AG04450 (cell line): ENCODE data around the gene CRADD. TPM values are rescaled to one million over a fixed set of nuclear protein-coding genes. Genes with fewer than 3 reads are reported as not detected.

Experiments
- CTCF ChIA-PET: fragments of 300-600, 350-600 bp; formaldehyde crosslinking; extraction: SDS; loops from one replicate; lab custom pipeline; 2022; ENCODE audit warnings: antibody characterized with exemption, inconsistent platforms; lab: Charles Lee
- POLR2A ChIA-PET: fragments of 350-600 bp; formaldehyde crosslinking; extraction: SDS; loops from one replicate; lab custom pipeline; 2021; ENCODE audit warnings: antibody characterized with exemption, inconsistent platforms; lab: Yijun Ruan, JAX
- DNase-seq: peaks from one replicate; pipeline ENCODE4 v3.0.0-alpha.2; 2011; ENCODE audit warnings: low read depth, low spot score
- H3K27ac ChIP-seq: one replicate; pipeline ENCODE4 v1.5.1; 2012; ENCODE audit warnings: low read depth, low read length, control low read depth
- H3K27me3 ChIP-seq: one replicate; pipeline ENCODE4 v1.6.0; 2012; ENCODE audit warnings: low read length; ENCODE audit not compliant: control insufficient read depth, insufficient read depth
- H3K4me3 ChIP-seq: 2 replicates; pipeline ENCODE4 v1.5.1; 2011; ENCODE audit warnings: mild to moderate bottlenecking, low read depth, low read length, control low read depth
- H3K9me3 ChIP-seq: 2 replicates; pipeline ENCODE4 v1.5.1; 2012; ENCODE audit warnings: low read length; ENCODE audit not compliant: control insufficient read depth, insufficient read depth
- CTCF ChIP-seq: IDR thresholded peaks from 2 replicates; pipeline ENCODE4 v1.5.1; 2011; ENCODE audit warnings: low read depth, low read length, control low read depth, inconsistent platforms
- polyA plus RNA-seq: library from polyadenylated mRNA; depleted of rRNA; stranded (reverse); fragments of >200 nt; gene quantifications from 2 replicates; pipeline ENCODE4 v1.2.3, GENCODE V29; 2011

Gene CRADD
- polyA plus RNA-seq, 1 experiment: 8.8 TPM

- Histone ChIP-seq H3K4me3 (no peak overlapping the region), H3K9me3 (no peaks in the 10 kb centered on the region), H3K27me3 (no peaks in the 10 kb centered on the region), H3K27ac (no peak overlapping the region)
- POLR2A ChIA-PET: no interaction called here
- DNase-seq: no peak
- TF ChIP-seq CTCF: no peak
- CTCF ChIA-PET: interaction anchor here (4.7 kb wide), 1 partner anchor 265 kb away, joined by 24 read pairs; no protein-coding TSS in a partner anchor
Observed at GRCh38 chr12:93836620-93837260, 159.6 kb downstream of the CRADD start.

- no peak for DNase-seq
- Histone ChIP-seq H3K4me3 (no peak overlapping the region), H3K27ac (no peak overlapping the region), H3K27me3 (no peaks in the 10 kb centered on the region), H3K9me3 (no peaks in the 10 kb centered on the region)
- ChIA-PET CTCF (interaction anchor here (0.7 to 4.7 kb wide), 3 partner anchors 19 to 263 kb away, joined by 4 to 24 read pairs (median 7); no protein-coding TSS in a partner anchor), POLR2A (interaction anchor here (0.7 kb wide), 1 partner anchor 23 kb away, joined by 3 read pairs; no protein-coding TSS in a partner anchor)
- TF ChIP-seq CTCF: no peak
Observed at GRCh38 chr12:93838193-93838592, 161.0 kb downstream of the CRADD start.

- no peak for DNase-seq
- CTCF ChIA-PET: interaction anchor here (0.5 to 4.7 kb wide), 4 partner anchors 97 to 737 kb away, joined by 3 to 24 read pairs (median 6); no protein-coding TSS in a partner anchor
- H3K4me3 ChIP-seq: no peak overlapping the region
- H3K27me3 ChIP-seq: no peaks in the 10 kb centered on the region
- no peak overlapping the region for H3K27ac ChIP-seq
- no peak for TF ChIP-seq CTCF
- no peaks in the 10 kb centered on the region for H3K9me3 ChIP-seq
- POLR2A ChIA-PET: no interaction called here
Observed at GRCh38 chr12:93839064-93839463, 161.9 kb downstream of the CRADD start.

- no peaks in the 10 kb centered on the region for H3K9me3 ChIP-seq
- H3K4me3 ChIP-seq: no peak overlapping the region
- ChIA-PET POLR2A (no interaction called here), CTCF (interaction anchor here (1.2 kb wide), 1 partner anchor 10 kb away, joined by 3 read pairs; no protein-coding TSS in a partner anchor)
- TF ChIP-seq CTCF: no peak
- H3K27ac ChIP-seq: no peak overlapping the region
- no peak for DNase-seq
- H3K27me3 ChIP-seq: no peaks in the 10 kb centered on the region
Observed at GRCh38 chr12:93841671-93842070, 164.5 kb downstream of the CRADD start.

- Histone ChIP-seq H3K27ac (no peak overlapping the region), H3K9me3 (no peaks in the 10 kb centered on the region), H3K27me3 (no peaks in the 10 kb centered on the region), H3K4me3 (no peak overlapping the region)
- POLR2A ChIA-PET: no interaction called here
- no peak for TF ChIP-seq CTCF
- DNase-seq: no peak
- CTCF ChIA-PET: no interaction called here
Observed at GRCh38 chr12:93844164-93844784, 167.1 kb downstream of the CRADD start.
